PC-3 (cell line): ENCODE data around the gene GGT5. TPM values are rescaled to one million over a fixed set of nuclear protein-coding genes. Genes with fewer than 3 reads are reported as not detected.

Source experiments
- ATAC-seq: fragments of 200-7000 bp; cut with Tn5 transposase; 2 replicates; pipeline ENCODE4 v1.9.1; 2020; ENCODE audit warnings: mild to moderate bottlenecking, moderate library complexity
- BruUV-seq: library from RNA; stranded (reverse); fragments of 400-500 nt; replicated peaks from 2 replicates; lab custom pipeline; 2021; lab: Mats Ljungman, UMichigan
- CTCF ChIA-PET: fragments of 300-600 bp; sonication (Branson Sonifier 250); formaldehyde crosslinking; loops from one replicate; lab custom pipeline; 2022; ENCODE audit warnings: antibody characterized with exemption; lab: Charles Lee
- POLR2A ChIA-PET: fragments of 300-600 bp; sonication (Branson Sonifier 250); formaldehyde crosslinking; loops from one replicate; lab custom pipeline; 2022; ENCODE audit warnings: antibody characterized with exemption; ENCODE audit not compliant: unreplicated experiment; lab: Charles Lee
- DNase-seq: peaks from one replicate; pipeline ENCODE4 v3.0.0-alpha.2; 2015
- H2AFZ ChIP-seq: fragments of 300-600 bp; sonication (generic); 2 replicates; pipeline ENCODE4 v1.6.0; 2016; ENCODE audit warnings: antibody characterized with exemption, low read length
- H3F3A ChIP-seq: fragments of 300-600 bp; sonication (generic); one replicate; pipeline ENCODE4 v1.6.0; 2017; ENCODE audit warnings: antibody characterized with exemption, low read length, control low read depth, mild to moderate bottlenecking; ENCODE audit not compliant: unreplicated experiment
- H3K27ac ChIP-seq: fragments of 300-600 bp; sonication (generic); 2 replicates; pipeline ENCODE4 v1.5.1; 2016; ENCODE audit warnings: mild to moderate bottlenecking, low read length
- H3K27me3 ChIP-seq: fragments of 300-600 bp; sonication (generic); 2 replicates; pipeline ENCODE4 v1.6.1; 2016; ENCODE audit warnings: low read length, mixed read lengths
- H3K36me3 ChIP-seq: fragments of 300-600 bp; sonication (generic); 2 replicates; pipeline ENCODE4 v1.6.1; 2016; ENCODE audit warnings: low read depth, mixed run types, low read length, mixed read lengths
- H3K4me1 ChIP-seq: fragments of 300-600 bp; sonication (generic); 2 replicates; pipeline ENCODE4 v1.5.1; 2016; ENCODE audit warnings: low read length; ENCODE audit not compliant: insufficient read depth
- H3K4me2 ChIP-seq: fragments of 300-600 bp; sonication (generic); 2 replicates; pipeline ENCODE4 v1.6.0; 2016; ENCODE audit warnings: low read length
- H3K4me3 ChIP-seq: fragments of 300-600 bp; sonication (generic); 2 replicates; pipeline ENCODE4 v1.5.1; 2016; ENCODE audit warnings: mild to moderate bottlenecking, low read length, mixed read lengths
- H3K79me2 ChIP-seq: fragments of 300-600 bp; sonication (generic); 2 replicates; pipeline ENCODE4 v1.6.1; 2017; ENCODE audit warnings: low read length, mixed read lengths
- H3K9ac ChIP-seq: fragments of 300-600 bp; sonication (generic); 2 replicates; pipeline ENCODE4 v1.6.0; 2016; ENCODE audit warnings: mild to moderate bottlenecking, low read length
- H3K9me2 ChIP-seq: fragments of 300-600 bp; sonication (generic); replicated peaks from 2 replicates; pipeline ENCODE4 v1.6.1; 2016; ENCODE audit warnings: mixed run types, low read length, mixed read lengths
- H3K9me3 ChIP-seq: fragments of 300-600 bp; sonication (generic); 2 replicates; pipeline ENCODE4 v1.6.1; 2016; ENCODE audit warnings: low read length, mixed read lengths
- H4K20me1 ChIP-seq: fragments of 300-600 bp; sonication (generic); 2 replicates; pipeline ENCODE4 v1.6.1; 2016; ENCODE audit warnings: low read length, mixed read lengths
- EZH2 ChIP-seq: fragments of 300-600 bp; sonication (generic); IDR thresholded peaks from one replicate; pipeline ENCODE4 v1.6.1; 2017; ENCODE audit warnings: antibody characterized with exemption, mild to moderate bottlenecking, low read length; ENCODE audit not compliant: unreplicated experiment
- EZH2phosphoT487 ChIP-seq: fragments of 300-600 bp; sonication (generic); IDR thresholded peaks from 2 replicates; pipeline ENCODE4 v1.6.1; 2018; ENCODE audit warnings: mild to moderate bottlenecking, antibody characterized with exemption, low read length, borderline replicate concordance
- intact Hi-C: fragments of 100-400 bp; cut with micrococcal nuclease; formaldehyde crosslinking; loops from 2 replicates; pipeline ENCODE4 v1.9.0; 2023
- total RNA-seq: library from RNA; depleted of rRNA; stranded (reverse); fragments of >200 nt; gene quantifications from 2 replicates; pipeline ENCODE4 v1.2.3, GENCODE V29; 2014
- TF ChIP-seq, protein P1 (sequence below): fragments of 300-600 bp; sonication (generic); conservative IDR thresholded peaks from 2 replicates; pipeline ENCODE4 v1.5.1; 2017; ENCODE audit warnings: antibody characterized with exemption, low read depth, mild to moderate bottlenecking, low read length

GGT5 gene
- total RNA-seq, 1 experiment from 2014 or later, result 0.04 TPM

DNA sequence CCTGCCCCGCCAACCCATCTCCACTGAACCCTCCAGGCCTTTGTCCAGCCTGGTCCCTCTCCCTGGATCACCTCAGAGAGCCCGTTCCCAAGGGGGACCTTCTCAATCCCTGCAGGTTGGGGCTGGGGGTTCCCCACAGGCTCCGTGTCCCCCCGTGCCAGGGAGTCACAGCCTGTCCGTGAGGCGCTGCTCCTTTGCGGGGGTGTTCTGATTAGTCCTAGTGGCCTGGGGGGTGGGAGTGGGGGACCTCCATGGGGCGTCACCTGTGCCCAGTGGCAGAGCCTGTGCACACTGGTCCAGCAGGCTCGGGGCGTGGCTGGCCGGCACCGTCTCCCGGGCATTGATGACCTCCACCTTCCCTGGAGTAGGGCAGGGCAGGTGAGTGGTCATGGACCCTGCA, 11.6 kb downstream of the GGT5 start:
- no peaks in the 10 kb centered on the region for H4K20me1 ChIP-seq
- no peak overlapping the region for H2AFZ ChIP-seq
- TF ChIP-seq, protein P1, sequence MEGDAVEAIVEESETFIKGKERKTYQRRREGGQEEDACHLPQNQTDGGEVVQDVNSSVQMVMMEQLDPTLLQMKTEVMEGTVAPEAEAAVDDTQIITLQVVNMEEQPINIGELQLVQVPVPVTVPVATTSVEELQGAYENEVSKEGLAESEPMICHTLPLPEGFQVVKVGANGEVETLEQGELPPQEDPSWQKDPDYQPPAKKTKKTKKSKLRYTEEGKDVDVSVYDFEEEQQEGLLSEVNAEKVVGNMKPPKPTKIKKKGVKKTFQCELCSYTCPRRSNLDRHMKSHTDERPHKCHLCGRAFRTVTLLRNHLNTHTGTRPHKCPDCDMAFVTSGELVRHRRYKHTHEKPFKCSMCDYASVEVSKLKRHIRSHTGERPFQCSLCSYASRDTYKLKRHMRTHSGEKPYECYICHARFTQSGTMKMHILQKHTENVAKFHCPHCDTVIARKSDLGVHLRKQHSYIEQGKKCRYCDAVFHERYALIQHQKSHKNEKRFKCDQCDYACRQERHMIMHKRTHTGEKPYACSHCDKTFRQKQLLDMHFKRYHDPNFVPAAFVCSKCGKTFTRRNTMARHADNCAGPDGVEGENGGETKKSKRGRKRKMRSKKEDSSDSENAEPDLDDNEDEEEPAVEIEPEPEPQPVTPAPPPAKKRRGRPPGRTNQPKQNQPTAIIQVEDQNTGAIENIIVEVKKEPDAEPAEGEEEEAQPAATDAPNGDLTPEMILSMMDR, result no peak
- TF ChIP-seq EZH2phosphoT487 (no peak), EZH2 (no peak)
- H3K9ac ChIP-seq, result no peak overlapping the region
- H3K27me3 ChIP-seq, result no peaks in the 10 kb centered on the region
- H3K4me3 ChIP-seq, result no peak overlapping the region
- POLR2A ChIA-PET, result no interaction called here
- BruUV-seq, result no TSS peak
- H3K36me3 ChIP-seq, result no peaks in the 10 kb centered on the region
- H3K9me3 ChIP-seq, result no peaks in the 10 kb centered on the region
- DNase-seq, result no peak
- H3F3A ChIP-seq, result no peaks in the 10 kb centered on the region
- CTCF ChIA-PET, result no interaction called here
- H3K79me2 ChIP-seq, result no peaks in the 10 kb centered on the region
- H3K9me2 ChIP-seq, result no peaks in the 10 kb centered on the region
- no peak overlapping the region for H3K4me2 ChIP-seq
- intact Hi-C loops, result no loop called here
- ATAC-seq, result no peak
- H3K4me1 ChIP-seq, result no peaks in the 10 kb centered on the region
- no peak overlapping the region for H3K27ac ChIP-seq

DNA sequence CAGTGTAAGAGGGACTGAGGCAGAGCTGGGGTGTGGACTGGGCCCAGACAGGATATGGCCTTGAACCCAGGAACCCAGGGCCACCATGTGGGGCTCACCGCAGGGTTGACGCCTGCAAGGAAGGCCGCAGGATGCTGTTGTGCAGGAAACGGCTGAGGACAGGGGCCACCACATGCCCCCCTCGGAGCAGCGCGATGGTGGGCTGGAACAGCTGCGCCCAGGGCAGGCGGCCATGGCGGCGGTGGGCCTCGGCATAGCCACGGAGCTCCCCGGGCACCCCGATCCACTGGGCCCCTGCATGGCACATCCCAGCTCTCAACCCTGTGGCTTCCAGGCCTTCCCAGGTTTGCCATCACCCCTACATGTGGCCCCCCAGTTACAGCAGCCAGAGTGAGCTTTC, 12.2 kb downstream of the GGT5 start:
- ChIA-PET POLR2A (no interaction called here), CTCF (no interaction called here)
- TF ChIP-seq, protein P1, result no peak
- TF ChIP-seq EZH2, result no peak
- TF ChIP-seq EZH2phosphoT487, result no peak
- no peak for ATAC-seq
- H3K9ac ChIP-seq, result no peak overlapping the region
- H4K20me1 ChIP-seq, result no peaks in the 10 kb centered on the region
- H3K4me2 ChIP-seq, result no peak overlapping the region
- H3F3A ChIP-seq, result no peaks in the 10 kb centered on the region
- no peak overlapping the region for H2AFZ ChIP-seq
- BruUV-seq, result no TSS peak
- no peaks in the 10 kb centered on the region for H3K79me2 ChIP-seq
- H3K9me3 ChIP-seq, result no peaks in the 10 kb centered on the region
- intact Hi-C loops, result no loop called here
- H3K4me3 ChIP-seq, result no peak overlapping the region
- no peak for DNase-seq
- no peaks in the 10 kb centered on the region for H3K36me3 ChIP-seq
- no peaks in the 10 kb centered on the region for H3K27me3 ChIP-seq
- no peaks in the 10 kb centered on the region for H3K4me1 ChIP-seq
- no peaks in the 10 kb centered on the region for H3K9me2 ChIP-seq
- no peak overlapping the region for H3K27ac ChIP-seq

DNA sequence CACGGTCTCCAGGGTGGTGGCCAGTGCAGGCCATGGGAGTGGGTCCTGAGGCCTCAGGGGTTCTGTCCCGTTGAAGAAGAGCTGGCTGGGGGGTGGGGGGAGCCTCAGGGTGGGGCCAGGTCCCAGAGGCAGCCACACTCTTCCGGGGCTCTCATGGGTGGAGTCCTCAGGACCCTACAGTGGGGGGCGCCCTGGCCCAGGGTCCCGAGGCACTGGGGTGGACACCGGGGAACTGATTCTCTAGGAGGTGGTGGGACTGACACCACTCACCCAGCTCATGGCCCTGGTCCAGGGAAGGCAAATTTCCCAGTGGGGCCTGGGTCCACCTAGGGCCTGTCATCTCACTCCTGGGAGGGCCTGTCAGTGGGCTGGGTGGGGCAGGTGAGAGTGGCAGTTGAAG, 12.8 kb downstream of the GGT5 start:
- Histone ChIP-seq H3K9me2 (no peaks in the 10 kb centered on the region), H3K9ac (no peak overlapping the region), H3K4me3 (no peak overlapping the region), H4K20me1 (no peaks in the 10 kb centered on the region), H3K36me3 (no peaks in the 10 kb centered on the region), H3K4me1 (no peaks in the 10 kb centered on the region), H3F3A (no peaks in the 10 kb centered on the region), H3K9me3 (no peaks in the 10 kb centered on the region), H3K4me2 (no peak overlapping the region), H3K79me2 (no peaks in the 10 kb centered on the region), H3K27ac (no peak overlapping the region), H3K27me3 (no peaks in the 10 kb centered on the region), H2AFZ (no peak overlapping the region)
- intact Hi-C loops, result no loop called here
- TF ChIP-seq EZH2 (no peak), EZH2phosphoT487 (no peak)
- TF ChIP-seq, protein P1, result no peak
- BruUV-seq, result no TSS peak
- CTCF ChIA-PET, result no interaction called here
- POLR2A ChIA-PET, result no interaction called here
- DNase-seq, result no peak
- ATAC-seq, result no peak
